Hypothalamus (tissue), 51 donors: ENCODE measurements around the gene LPIN1.

Experiments
- DNase-seq, 51 donors: peaks; one replicate each; lab custom pipeline; 2025; lab: John Stamatoyannopoulos, UW

LPIN1 gene

DNA sequence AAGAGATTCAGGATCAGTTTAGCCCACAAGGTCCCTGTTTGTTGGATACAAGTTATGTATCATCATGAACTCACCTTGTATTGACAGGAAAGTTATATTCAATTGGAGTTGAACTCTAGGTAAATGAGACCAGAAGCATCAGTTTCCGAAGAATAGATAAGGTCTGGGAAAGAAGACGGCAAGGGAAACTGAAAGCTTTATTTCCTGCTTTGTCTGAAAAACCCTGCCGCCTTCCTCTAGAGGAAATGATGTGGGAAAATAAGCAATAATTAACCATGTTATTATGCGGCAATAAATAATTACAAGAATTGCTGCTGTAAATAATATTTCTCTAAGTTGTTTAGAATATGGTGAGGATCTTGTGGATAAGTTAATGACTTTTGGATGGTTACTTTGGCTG lies 32.0 kb downstream of the LPIN1 start:
- no peak for DNase-seq

DNA sequence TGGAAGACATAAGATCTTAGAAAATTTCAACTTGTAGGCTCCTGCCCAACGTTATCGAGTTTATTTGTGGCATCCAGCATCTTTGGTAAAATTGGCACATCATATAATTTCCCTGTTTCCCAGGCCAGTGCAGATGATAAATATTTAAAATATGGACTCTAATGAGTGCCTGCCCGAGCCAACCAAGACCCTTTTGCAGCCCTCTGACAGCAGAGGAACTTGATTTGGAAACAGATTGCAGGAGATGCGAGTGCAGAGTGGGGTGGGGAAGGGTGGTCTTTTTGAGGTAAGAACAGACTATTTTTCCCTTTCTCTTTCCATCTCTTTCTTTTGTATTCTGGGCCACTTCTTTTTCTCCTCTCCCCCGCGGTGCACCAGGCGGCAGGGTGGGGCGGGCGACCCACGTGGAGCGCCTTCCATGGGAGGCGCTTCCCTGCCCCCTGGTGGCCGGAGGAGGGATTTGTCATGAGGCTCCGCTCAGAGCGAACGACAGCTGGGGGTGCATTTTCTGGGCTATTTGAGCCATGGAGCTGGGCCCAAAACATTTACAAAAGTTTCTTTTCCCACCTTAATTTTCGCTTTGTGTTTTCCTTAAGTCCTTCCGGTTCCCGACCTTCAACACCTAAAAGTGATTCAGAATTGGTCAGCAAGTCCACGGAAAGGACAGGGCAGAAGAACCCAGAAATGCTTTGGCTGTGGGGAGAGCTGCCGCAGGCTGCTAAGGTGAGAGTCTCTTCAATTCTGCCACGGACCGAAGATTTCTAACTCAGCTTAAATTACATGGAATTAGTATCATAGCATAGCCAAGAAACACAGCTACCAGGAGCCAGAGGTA lies 32.7 kb downstream of the LPIN1 start:
- peak in 48 of 51 donors; percentile 16 to 85 (median 62) for DNase-seq

DNA sequence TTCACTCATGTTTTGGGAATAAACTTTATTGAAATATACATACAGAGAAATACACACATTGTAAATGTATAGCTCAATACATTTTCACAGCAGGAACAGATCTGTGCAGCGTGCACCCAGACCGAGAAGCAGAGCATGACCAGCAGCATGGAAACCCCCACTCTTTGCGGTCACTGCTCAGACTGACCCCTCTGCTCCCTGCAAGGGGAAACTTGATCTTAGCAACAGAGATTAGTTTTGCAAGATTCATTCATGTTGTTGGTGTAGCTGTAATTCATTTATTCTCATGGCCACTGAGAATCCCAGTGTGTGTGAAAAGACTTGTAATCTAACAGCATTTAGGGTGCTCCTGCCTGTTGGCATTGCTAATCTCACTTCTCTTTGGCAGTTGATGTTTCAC lies 35.2 kb downstream of the LPIN1 start:
- no peak for DNase-seq

- no peak for DNase-seq
Measured at GRCh38 chr2:11784280-11784679, 37.8 kb downstream of the LPIN1 start.

DNA sequence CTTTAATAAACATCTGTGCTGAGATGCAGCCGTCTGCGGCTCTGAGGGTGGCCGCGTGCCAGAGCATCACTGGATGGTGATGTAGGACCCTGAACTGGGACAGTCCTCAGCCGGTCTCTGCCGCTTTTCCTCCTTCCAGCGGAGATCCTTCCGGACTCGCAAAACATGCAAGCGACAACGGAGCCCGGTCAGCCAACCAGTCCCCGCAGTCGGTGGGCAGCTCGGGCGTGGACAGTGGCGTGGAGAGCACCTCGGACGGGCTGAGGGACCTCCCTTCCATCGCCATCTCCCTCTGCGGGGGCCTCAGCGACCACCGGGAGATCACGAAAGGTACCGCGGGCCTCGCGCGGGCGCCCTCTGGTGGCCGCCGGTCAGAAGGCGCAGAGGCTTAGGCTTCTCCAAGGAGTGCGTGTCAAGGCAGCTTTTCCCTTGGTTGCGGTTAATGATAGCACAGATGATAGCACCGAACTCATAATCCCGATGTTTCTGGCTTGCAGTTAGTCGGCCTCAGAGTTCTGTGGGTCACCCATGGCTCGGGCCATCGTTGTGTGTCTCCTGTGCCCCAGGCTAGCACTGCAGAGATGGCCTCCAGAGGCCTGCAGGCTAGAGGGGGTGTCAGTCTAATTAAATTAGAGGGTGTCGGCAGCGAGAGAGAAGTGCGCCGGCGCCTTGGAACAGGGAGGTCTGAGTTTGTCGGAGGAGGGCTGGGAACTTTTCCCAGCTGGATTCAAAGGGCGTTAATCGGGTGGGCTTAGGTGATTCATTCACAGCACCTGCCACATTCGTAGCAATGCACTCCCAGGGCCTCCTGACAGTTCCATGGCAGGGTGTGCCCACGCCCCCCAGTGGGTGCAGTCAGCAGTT lies 38.5 kb downstream of the LPIN1 start:
- peak in 37 of 51 donors; percentile 15 to 76 (median 53) for DNase-seq

DNA sequence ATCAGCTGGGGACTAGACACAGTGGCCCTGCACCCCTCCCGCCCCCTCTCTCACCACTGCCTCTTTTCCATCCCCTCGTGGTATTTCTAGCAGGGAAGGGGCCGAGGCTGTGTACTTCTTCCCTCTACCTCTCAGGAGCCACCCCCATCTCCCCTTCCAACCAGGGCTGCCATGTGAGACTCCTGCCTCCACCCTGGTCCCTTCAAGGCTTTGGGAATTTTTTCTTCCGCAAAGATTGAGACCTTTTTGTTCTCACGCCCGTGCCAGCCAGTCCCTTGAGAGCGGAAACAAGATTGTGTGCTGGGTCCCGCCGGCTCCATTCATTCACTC lies 39.1 kb downstream of the LPIN1 start:
- no peak for DNase-seq

- DNase-seq, result no peak
Measured at GRCh38 chr2:11786191-11786590, 39.8 kb downstream of the LPIN1 start.

DNA sequence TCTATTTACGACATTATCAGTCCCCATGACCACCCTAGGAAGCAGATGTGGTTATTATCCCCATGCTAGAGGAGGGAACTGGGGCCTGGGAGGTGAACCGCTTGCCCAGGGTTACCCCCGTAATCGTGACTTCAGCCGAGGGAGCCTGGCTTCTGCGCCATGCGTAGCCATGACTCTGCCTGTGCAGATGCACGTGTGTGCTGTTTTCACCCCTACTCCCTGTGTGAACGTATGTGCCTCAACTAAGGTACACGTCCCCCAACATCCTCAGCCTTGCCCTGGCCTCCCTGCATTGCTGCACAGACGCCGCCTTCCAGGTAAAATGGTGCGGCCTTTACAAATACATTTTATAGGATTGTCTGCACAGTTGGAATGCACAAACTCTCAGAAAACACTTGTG lies 40.2 kb downstream of the LPIN1 start:
- no peak for DNase-seq

DNA sequence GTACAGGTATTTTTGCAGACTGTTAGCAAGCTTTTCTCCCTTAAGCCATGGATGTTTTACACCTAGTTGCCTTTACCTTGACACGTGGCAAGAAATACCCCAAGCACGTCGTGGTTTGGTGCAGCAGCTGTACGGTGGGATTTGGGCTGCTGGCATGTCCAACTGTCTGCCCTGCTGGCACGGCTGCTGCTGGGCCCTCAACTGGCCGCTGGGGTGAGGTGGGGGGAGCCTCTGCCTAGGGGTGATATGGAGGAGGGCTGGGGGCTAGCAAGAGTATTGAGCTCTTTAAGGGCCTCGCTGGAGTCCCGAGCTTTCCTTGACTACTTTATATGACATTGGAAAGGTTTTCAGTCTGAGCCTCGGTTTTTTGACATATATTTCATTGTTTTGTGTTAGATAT lies 41.6 kb downstream of the LPIN1 start:
- no peak for DNase-seq

- no peak for DNase-seq
Measured at GRCh38 chr2:11788461-11789124, 42.2 kb downstream of the LPIN1 start.

DNA sequence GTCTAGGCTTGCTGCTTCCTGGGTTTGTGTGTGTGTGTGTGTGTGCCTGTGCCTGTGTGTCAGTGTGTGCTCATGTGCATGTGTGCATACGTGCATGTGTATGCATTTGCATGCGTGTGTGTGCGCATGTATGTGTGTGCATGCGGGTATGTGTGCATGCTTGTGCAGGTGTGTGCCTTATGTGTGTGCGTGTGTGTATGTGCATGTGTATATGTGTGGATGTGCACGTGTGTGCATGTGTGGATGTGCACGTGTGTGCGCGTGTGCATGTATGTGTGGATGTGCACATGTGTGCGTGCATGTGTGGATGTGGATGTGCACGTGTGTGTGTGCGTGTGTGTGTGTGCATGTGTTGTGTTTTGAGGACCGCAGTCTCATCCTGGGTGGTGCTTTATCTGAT lies 42.8 kb downstream of the LPIN1 start:
- DNase-seq, result no peak

DNA sequence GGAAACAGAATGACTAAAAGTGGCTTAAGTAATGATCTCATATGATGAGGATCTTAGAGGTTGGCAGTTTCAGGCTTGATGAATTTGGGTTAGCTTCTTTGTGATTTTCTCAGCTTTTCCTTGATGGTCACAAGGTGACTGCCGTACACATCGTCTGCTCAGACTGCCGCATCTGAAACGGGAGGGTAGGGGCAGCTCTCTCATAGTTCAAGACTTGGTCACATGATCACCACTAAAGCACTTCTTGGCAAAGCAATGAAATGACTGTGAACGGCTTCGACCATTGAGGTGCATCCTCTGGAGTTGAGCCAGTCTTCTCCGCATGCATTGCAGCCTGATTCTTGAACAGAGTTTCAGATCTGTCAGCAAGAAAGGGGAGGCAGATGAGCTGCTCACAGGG lies 43.8 kb downstream of the LPIN1 start:
- no peak for DNase-seq

DNA sequence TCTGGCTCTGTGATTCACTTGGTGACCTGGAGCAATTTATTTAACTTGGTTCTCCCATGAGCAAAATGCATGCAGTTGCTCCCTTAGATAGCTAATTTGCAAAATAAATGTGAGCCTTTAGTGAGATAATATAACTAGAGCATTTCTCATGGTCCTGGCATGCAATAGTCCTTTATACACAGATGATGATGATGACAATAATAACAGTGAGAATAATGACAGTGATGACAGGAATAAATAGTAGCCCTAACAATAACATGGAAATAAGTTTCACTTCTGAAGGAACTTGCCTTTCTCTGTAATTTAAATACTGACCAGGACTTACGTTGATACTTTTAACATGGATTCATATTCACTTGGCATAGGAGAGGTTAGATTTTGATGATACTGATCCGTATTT lies 49.2 kb downstream of the LPIN1 start:
- no peak for DNase-seq

DNA sequence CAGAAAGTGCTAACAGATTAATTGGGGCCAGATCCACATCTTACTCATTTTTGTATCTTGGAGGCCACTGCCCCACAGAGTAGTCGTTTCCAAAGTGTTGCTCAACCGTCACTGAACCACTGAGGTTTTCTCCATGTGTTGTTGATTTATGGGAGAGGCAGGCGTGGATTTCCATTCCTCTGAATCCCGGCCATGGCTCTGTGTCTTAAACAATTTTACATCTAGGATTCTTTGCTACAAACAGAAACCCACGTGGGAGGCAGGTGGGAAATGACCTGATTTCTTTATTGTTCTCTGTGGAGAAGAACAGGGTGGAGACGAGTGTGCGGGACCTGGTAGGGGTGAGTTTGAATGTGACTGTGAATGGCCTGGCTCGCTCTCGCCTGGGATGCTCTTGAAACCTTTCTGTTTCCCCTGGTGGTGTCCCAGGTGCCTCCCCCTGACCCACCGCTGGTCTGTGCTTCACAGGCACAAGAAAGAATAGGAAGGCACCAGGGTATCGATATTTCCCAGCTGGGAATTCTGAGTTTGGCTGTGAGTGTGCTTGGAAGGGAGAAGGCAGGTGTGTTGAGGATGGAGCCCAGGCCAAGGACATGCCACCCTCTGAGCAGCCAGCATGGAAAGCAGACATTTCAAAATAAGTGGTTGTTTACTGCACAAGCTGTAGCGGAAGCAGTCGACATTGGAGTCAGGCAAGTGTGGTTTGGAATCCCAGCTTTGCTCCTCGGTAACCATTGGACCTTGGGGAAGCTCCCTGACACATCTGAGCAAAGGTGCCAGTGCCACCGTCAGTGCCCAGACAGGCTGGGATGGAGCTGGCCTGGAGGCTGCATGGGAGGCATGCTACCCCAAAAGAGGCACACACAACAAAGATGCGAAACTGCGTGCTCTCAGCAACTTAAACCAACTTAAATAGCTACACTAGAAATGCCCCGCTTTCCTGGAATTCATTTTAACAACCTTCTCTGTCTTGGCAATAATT lies 50.0 kb downstream of the LPIN1 start:
- no peak for DNase-seq

GRCh38 chr2:11797846-11798245 lies 51.4 kb downstream of the LPIN1 start:
- no peak for DNase-seq

DNA sequence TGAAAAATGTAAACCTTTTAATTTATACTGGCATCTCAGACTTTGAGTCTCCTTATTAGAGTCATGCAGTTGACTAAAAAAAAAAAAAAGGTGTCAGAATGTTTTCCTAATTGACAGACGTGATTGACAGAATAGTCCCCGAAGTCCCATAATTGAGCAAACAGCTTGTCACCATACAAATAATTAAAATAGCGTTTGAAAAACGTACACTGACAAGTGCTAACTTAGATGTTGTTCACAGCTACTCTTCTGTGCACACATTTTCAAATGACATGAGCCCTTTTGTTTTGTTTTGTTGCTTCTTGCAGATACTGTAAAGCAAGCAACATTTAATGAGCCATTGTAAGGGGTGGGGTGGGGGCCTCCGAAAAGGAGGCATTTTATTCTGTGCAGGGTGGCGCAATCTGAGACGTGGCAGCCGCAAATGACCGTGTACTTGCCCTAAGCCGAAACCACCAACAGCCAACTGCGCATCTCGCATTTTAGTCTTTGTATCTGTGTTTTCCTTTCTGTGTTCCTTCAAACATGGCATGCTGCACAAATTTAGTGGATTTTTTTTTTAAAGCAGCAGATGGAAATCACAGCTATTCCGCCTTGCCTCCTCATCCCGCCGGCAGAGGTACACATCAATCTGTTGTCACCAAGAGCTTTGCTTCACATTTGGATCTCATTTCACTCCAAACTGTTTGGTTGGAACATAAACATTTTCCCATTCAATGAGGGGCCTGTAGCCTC lies 52.4 kb downstream of the LPIN1 start:
- no peak for DNase-seq

DNA sequence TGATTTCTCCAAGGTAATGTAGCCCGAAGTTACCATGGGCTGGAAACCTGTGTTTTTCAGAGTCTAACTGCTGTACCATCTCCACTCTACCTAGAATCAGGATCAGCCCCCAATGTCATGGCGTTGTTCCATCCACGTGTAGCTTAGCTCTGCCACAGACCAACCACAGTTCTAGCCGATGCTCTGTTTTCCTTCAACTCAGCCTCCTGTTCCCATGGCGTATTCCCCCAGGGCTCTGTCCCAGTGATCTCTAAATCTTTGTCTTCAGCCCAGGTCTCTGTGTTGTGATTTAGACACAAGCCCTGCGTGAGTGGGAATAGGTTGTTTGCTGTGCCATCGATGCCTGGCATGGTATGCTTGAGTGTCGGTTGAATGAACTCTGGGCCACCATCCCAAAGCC lies 53.4 kb downstream of the LPIN1 start:
- no peak for DNase-seq

- peak in 6 of 51 donors; percentile 8 to 35 (median 21) for DNase-seq
Measured at GRCh38 chr2:11802782-11803191, 56.4 kb downstream of the LPIN1 start.

DNA sequence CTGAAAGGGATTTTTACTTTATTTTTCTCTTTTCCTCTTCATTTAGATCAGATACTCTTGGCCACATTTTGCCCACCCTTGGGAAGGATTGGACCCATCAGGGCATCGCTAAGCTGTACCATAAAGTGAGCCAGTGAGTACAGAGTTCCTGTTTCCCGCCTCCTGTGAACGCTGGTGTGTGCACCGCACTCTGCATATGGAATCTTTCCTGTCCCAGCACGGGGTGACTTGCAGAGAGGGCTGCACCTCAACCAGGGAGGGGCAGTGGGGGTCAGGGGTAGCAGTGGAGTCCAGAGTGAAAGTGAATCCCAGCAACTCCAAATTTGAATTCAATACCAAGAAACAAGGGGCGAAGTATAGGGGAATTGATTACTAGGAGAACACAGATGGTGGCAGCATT lies 58.6 kb downstream of the LPIN1 start:
- DNase-seq, result no peak

GRCh38 chr2:11805920-11806319 lies 59.5 kb downstream of the LPIN1 start:
- no peak for DNase-seq
